GM21528 (cell line): Measurements from ENCODE around the gene MCCC1.
"Not testable (repeated sequence)": the region's sequence is repeated elsewhere in the genome, so short reads cannot be mapped to it uniquely, and the experiment has no call there.

Experiments
- ATAC-seq: cut with Tn5 transposase; IDR thresholded peaks from one replicate; pipeline ENCODE4 v1.9.1; 2021; ENCODE audit warnings: mild to moderate bottlenecking, moderate library complexity; ENCODE audit not compliant: unreplicated experiment, low FRiP score

MCCC1 gene

GRCh38 chr3:182993486-182994201 is 105.7 kb downstream of the MCCC1 start:
- not testable (repeated sequence) for ATAC-seq

GRCh38 chr3:182989566-182989965 is 109.7 kb downstream of the MCCC1 start:
- no peak for ATAC-seq

- no peak for ATAC-seq
Measured at GRCh38 chr3:182986021-182986420, 113.3 kb downstream of the MCCC1 start.

- ATAC-seq = no peak
Measured at GRCh38 chr3:182983876-182984275, 115.4 kb downstream of the MCCC1 start.

GRCh38 chr3:182981038-182981380 is 118.3 kb downstream of the MCCC1 start:
- peak; percentile 15 for ATAC-seq

- ATAC-seq = peak; percentile 86
Measured at GRCh38 chr3:182980204-182981037, 118.9 kb downstream of the MCCC1 start, which contains the start of gene DCUN1D1. Gene DCUN1D1, minus strand, starts transcription at chr3:182980538. Its CDS starts 49 bp downstream, at chr3:182980489.

GRCh38 chr3:182979674-182980191 is 119.6 kb downstream of the MCCC1 start:
- ATAC-seq = peak; percentile 23

GRCh38 chr3:182979103-182979673 is 120.1 kb downstream of the MCCC1 start:
- ATAC-seq = no peak

- ATAC-seq = no peak
Measured at GRCh38 chr3:182978387-182978786, 120.9 kb downstream of the MCCC1 start.

GRCh38 chr3:182973047-182973446 is 126.2 kb downstream of the MCCC1 start:
- no peak for ATAC-seq

GRCh38 chr3:182972387-182972786 is 126.9 kb downstream of the MCCC1 start:
- ATAC-seq = no peak

GRCh38 chr3:182971637-182972036 is 127.7 kb downstream of the MCCC1 start:
- no peak for ATAC-seq

GRCh38 chr3:182970811-182971418 is 128.4 kb downstream of the MCCC1 start:
- no peak for ATAC-seq

- no peak for ATAC-seq
Measured at GRCh38 chr3:182969853-182970252, 129.4 kb downstream of the MCCC1 start.

GRCh38 chr3:182969277-182969676 is 130.0 kb downstream of the MCCC1 start:
- no peak for ATAC-seq

- ATAC-seq = peak; percentile 59
Measured at GRCh38 chr3:182967218-182968204, 131.8 kb downstream of the MCCC1 start.

- no peak for ATAC-seq
Measured at GRCh38 chr3:182965861-182966366, 133.4 kb downstream of the MCCC1 start.
